NCI-H146 (cell line): ENCODE data around the gene DLG2.

Source experiments
- DNase-seq: peaks from one replicate; lab custom pipeline; 2025; lab: John Stamatoyannopoulos, UW

The DLG2 gene

DNA sequence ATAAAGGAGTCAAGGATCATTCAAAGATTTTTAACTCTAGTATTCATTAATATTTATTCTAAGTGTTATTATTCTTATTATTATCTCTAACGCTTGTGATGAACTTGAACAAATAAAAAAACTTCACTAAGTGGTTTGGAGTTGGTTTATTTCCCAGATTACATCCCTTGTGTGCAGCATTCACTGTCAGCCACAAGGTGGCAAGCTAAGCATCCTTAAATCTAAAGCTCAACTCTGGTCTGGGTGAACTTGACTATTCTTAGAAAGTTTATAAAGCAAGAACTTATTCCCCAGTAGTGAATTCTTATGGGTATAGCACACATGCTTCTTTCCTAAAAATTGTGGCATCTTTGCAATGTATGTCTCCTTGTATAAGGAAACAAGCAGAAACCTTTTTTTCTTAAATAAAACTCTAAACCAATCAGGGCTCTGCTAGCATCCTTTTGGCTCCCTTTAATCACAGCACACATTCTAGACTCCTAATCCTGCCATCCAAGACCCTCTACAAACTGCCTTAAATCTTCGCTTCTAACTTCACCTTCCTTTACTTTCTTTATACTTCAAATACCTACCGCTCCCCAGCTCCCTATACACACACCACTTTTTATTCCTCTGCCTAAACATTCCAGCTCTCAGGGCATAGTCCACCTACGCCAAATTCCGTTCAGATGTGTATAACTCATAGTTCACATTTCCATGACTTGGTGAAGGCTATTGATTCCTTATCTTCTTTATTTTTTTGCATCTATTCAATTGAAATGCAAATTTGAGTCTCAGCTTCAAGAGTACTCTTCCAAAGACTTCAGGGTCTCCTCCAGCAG, 1068.8 kb downstream of the DLG2 start:
- DNase-seq: peak; percentile 51

DNA sequence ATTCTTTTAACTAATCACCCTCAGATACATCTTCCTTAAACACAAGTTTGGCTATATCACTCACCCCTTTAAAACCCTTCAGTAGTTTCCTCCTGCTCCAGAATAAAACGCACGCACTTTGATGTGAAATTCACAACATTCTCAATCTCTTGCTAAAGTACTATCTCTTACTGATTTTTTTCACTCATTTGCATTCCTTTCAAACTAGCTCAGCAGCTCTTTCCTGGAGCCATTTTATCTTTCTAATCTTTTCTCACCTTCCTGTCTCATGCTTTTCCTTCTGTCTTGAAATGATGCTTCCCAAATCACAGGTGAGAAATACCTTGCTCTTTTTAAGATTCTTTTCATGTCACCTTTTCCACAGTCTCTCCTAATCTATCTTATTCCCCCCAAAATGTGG, 1074.4 kb downstream of the DLG2 start:
- DNase-seq: no peak

DNA sequence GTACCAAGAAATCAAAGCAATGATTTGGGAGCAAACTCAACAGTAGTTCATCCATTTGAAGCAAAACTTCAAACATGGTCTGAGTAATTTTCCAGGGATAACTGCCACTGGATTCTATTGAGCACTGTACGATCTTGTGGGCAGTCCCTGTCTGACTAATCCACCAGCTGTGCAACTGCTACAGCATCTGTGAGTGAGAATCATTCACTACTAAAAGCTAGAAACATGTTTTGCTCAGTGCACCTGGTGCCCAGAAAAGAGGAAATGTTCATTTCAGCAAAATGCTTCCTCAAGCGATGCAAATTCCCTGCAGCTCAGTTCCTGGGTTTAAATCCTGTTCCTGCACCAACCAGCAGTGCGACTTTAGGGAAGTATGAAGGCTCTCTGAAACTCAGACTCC, 1077.9 kb downstream of the DLG2 start:
- no peak for DNase-seq

DNA sequence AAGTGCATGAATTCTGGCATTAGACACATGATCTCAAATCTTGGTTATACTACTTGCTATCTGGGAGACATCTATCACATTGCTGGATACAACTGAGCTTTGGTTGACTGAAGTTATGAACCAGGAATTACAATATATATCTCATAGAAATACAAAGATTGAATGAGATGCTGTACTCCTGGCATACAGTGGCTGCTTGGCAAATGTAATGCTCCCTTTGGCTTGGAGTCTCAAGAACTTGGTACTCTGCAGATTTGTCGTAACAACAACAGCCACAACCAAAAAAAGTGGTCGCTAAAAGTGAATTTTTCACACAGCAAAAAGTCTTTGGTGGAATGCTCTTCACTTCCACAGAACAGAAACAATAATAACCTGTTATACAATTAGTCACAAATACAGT, 1082.6 kb downstream of the DLG2 start:
- DNase-seq: no peak

DNA sequence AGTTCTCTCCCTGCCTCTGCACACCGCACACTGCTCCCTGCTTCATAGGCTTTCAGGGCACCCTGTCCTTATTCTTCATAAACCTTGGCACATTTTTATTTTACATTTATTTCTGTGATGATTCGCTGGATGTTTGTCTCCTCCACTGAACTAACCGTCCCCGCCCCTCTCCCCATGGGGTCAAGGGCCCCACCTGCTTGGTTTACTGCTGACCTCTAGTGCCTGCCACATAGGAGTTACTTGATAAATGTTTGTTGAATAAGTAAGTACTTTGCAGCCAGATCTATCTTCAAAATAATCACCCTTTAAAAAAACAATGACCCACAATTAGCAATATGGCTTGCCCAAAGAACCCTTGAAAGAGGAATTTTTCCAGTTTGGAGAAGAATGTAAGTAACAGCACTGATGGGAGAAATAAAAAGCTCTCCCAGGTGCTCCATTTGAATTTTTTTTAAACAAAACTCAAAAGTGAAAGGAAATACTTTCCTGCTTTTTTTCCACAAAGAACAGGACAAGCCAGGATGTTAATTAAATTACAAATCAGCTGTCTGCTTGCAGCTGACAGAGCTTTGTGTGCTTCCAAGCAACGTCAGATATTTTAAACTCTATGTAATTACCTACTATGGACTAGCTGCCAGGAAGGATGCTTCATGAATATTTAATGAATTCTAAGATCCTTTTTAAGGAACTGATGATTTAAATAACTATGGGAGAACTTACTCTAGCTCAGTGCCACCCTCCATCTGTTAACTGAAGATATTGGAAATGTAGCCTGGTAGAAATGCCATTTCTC, 1083.6 kb downstream of the DLG2 start:
- DNase-seq: peak; percentile 38

DNA sequence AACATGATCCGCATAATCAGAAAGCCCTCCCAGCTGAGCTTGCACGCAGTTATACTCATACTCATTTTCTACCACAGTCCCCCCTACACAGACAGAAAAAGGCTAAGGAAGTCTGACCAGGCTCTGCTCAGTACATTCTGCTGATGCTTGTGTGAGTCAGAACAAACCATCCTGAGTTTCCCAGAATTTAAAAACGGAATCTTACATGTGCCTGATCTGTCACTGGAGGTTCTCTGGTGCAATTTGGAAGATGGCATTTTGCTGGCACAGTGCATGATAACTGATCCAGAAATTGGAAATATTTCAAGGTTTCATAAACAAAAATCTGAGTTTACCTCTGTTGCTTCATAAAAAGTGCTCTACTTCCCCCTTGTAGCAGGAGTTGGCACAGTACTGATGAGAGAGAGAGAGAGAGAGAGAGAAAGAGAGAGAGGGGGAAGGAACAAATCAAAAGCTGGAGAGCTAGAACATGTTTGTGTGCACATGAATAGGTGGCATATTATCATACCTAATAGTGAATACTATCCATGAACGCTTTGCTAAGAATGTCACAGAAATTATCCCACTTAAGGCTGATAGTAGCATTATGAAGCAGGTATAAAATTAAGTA, 1085.3 kb downstream of the DLG2 start:
- DNase-seq: no peak

DNA sequence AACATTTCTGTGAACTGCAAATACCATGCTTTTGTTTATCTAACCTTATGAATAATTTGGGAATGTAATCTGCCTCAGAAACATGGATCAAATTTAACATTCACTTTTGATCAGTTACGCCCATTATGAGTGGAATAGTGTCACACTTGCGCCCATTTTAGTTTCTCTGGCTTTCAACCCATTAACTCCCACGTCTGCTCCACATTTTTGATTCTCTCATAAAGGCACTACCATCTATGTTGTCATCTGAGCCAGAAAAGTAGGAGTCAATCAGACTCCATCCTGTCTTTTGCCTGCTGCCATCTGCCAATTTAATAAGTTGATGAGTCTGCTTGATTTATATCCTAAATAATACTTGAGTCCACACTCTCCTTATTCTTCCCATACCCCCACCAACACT, 1090.7 kb downstream of the DLG2 start:
- no peak for DNase-seq

DNA sequence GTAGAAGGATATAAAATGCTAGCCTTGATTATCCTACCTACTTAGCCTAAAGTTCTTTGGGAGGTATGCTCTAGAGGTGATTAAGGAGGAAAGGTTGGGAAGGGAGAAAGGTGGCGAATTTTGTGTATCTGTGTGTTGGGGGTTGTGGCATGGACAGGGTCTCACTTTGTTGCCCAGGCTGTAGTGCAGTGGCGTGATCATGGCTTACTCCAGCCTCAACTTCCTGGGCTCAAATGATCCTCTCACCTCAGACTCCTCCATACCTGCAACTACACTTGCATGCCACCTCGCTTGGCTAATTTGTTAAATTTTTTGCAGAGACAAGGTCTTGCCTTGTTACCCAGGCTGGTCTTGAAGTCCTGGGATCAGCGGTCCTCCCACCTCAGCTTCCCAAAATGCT, 1094.8 kb downstream of the DLG2 start:
- no peak for DNase-seq

DNA sequence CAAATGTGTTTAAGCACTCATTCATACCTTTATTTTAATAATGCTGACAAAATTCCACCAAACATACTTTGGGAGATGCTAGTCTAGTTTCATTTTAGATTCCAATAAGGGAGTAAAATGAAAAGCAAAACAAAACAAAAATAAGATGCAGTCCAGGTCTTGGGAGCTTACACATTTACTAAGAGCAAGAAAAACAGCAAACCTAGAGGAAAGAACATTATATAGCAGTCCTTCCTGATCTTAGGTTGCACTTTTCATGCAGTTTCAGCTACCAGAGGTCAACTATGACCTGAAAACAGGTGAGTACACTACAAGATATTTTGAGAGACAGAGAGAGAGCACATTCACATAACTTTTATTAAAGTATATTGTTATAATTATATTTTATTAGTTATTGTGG, 1100.9 kb downstream of the DLG2 start:
- DNase-seq: no peak

DNA sequence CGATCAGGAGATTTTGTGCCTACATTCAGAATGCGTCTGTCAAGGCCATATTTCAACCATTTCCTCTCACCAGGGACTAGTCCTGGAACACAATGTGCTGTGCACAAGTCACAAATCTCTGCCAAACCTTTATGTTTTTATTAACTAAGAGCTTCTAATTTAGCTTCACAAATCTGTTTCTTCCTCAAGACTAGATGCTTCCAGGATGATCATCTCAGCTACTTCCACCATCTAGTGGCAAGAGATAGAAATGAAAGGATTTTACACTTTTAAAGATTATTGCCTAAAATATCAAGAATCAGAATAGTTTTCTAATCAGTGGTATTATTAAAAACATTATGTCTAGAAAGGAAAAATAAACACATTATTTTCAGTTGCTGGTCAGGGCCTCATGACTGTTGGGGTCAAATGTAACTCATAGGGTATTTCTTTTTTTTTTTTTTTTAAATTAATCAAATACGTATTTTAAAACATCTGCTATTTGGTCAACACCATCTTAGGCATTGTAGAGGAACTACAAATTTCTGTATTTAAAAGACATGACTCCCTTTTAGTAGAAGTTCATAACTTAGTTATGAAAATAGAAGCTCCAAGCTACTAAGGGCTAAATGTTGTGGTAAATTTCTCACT, 1102.6 kb downstream of the DLG2 start:
- DNase-seq: peak; percentile 7

DNA sequence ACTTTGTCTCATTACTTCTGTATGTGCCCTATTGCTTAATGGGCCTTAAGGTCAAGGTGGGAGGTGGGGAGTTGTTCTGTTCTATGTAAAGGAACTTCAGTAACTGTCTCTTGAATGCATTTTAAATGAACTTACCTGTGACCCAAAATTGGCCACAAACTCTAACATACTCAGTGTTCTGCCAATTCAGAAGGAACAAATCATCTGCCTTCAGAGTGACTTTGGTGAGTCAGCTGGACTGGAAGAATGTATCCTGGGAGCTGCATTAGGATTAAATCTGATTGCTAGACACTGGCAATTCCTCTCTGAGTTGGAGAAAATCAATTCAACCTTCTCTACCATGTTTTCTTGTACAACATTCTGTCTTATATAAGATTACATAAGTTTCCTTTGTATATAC, 1104.8 kb downstream of the DLG2 start:
- DNase-seq: no peak

DNA sequence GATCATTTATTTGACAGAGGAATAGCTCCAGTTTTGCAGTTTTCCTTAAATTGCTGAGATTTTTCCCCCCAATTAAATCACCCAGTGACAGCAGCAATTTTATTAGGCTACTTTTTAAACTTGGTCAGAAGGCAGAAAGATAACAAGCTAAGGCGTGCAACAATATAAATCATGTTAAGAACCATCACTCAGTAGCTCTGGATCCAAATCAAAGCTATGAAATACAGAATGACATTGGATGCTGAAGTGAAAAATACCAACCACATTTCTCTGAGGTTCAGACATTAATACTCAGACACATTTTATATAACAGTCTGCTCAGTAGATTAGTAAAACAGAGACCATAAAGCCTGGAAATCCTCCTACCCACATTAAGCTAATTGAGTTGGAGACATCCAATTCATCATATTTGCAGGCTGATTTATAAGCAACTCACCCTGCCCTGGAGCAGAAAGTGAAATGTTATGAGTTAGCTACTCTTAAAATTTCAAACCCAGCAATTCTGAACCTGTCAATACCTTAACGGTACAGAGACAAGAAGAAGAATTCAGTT, 1108.4 kb downstream of the DLG2 start:
- no peak for DNase-seq

DNA sequence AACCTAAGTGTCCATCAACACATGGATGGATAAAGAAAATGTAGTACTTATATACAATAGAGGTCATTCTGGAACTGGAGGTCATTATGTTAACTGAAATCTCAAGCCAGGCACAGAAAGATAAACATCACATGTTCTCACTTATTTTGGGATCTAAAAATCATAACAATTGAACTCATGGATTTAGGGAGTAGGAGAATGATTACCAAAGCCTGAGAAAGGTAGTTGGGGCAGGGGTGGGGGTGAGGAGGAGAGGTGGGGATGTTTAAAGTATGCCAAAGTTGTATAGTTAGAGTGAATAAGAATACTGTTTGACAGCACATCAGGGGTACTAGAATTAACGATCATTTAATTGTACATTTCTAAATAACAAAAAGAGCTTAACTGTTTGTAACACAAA, 1112.7 kb downstream of the DLG2 start:
- no peak for DNase-seq

DNA sequence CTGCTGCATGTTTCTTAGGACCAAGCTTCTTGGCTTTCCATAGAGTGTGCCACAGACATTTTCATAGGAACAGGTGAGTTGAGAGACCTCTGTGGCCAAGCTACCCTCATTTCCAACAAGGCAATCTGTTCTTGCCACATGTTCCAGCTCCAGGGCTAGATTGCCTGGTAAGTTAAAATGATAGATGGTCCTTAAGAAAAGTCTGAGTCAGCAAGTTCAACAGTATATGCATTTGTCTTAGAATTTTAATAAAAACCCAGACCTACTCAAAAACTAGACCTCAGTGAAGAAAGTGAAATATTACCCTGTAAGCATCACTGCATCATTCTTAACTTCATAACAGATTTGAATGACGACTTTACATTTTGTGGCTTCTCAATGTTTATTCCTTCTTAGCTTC, 1123.6 kb downstream of the DLG2 start:
- no peak for DNase-seq

DNA sequence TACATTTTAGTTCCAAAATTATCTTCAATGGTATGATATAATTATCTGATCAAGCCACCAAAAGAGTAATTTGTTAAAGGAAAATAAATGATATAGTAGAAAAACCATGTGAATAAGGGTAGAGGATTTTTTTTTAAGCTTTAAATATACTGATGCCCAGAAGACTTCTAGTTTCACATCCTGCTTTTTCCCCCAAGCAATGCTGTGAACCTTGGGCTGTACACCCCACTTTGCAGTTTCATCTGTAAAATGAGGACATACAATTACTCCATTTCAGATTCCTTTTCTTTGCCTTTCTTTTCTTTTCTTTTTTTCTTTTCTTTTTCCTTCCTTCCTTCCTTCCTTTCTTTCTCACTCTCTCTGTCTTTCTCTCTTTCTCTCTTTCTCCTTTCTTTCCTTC, 1125.4 kb downstream of the DLG2 start:
- no peak for DNase-seq

DNA sequence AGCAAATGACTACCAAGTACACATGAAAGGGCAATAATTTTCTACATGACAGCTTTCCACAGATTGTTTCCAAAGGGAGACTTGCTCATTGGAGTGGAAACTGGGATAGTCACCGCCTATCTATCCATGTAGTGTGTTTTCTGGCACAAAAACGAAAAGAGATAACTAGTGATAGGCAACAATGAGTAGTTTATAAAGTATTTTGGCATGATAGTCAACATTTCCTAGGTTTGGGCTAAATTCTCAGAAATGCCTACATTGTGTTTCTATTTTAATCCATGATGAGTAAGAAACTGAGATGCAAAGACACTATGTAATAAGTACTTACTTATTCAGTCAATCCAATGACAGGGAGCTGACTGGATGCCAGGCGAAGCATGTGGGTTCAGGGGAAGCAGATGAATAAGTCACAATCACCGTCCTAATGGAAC, 1129.1 kb downstream of the DLG2 start:
- no peak for DNase-seq

DNA sequence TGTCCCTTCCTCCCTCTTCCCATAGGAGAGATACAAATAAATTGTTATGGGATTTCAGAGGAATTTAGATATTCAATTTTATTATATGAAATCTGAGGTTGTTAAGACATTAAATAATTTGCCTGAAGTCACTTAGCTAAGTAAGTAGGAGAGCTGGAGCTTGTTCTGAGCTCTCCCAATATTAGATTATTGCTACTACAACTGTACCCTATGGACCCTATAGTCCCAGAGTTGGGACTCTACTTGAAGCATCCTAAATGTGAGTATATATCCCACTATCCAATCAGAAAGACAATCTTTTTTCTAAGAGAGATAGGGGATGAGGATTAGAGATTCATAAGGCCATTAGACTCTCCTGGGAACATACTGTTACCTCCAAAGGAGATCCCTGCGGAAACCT, 1130.0 kb downstream of the DLG2 start:
- DNase-seq: no peak

DNA sequence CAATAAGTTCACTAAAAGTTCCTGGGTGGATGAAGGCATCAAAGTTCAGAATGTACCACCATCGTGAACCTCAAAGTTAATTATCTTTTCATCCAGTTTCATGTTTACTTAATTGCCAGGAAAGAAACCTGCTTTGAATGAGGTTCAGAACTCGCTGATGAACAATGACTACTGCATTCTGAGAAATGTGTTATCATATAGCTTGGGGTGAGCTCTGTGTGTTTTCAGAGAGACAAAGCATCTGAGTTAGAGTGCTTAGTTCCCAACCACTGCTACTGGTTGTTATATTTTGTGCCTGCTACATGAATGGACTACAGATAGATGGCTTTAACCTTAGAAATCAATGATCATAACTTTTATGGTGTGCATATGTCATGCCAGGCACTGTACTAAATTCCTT, 1131.0 kb downstream of the DLG2 start:
- no peak for DNase-seq

DNA sequence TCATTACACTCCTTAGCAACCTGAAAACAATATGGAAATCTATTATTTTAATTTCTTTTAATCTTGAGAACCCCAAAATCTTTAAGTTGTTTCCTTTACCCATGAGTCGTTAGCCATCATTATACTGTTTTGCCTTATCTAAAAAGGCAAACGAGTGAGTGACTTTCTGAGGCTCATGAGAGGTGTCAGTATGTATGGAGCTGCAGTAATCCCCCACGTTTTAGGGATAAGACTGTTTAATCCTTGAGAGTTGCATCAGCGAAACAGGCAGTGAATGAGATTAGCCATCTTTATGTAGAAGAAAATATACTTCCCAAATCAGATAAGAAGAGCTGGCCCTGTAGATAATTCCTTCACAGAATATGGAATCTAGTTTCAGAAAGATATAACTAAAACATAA, 1147.0 kb downstream of the DLG2 start:
- DNase-seq: no peak

DNA sequence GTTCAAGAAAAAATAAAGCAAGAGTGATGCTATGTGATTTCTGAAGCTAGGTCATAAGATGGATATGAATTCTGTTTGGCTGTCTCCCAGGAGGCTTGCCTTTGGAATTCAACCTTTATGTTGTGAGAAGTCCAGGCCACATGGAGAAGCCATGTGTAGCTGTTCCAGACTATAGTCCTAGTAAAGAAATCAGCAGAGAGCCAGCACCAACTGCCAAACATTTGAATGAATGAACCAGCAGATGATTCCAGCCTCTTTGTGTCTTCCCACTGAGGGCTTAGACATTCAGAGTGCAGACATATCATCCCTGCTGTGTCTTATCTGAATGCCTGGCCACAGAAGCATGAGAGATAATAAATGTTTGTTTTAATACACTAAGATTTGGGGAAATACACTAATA, 1150.6 kb downstream of the DLG2 start:
- peak; percentile 34 for DNase-seq

DNA sequence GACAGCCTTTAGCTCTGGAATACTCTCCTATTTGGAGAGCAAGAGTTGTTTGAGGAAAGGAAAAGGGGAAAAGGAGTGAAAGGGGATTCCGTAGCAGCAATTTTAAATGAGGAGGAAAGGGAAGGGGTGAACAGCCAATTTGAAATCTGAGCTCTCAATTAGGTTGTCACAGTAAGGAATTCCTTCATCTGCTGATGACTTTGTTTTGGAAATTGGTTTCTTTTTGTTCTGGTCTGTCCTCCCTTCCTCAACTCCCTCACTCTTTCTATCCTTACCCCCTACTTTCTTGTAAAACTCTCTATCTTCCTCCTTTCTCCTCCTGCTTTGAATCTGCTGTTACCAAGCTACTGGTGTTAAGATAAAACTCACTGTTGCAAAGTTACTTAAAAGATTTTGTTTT, 1155.6 kb downstream of the DLG2 start:
- no peak for DNase-seq

DNA sequence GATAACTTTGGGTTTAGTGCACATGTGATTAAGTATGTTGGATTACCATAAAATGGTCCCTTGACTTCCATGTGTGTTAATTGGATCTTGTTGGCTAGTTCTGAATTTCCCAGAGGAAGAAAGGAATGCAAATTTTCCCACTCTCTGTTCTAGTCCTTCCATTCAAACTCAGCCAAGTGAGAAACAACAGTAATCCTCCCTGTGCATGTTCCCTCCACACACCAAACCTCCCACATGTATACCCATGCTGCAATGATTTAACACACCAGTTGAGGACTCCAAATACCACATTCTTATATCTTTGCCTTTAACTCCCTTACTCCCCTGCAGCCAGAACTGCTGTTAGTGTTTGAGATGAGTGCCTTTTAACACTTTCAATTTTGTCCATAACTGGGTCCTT, 1158.9 kb downstream of the DLG2 start:
- DNase-seq: no peak
